Common myeloid progenitor, CD34-positive (primary cell): ENCODE data around the gene ANKUB1.

Experiments
- CTCF ChIA-PET: fragments of 350-600 bp; sonication (Branson Sonifier 250); formaldehyde crosslinking; loops from one replicate; lab custom pipeline; 2021; ENCODE audit warnings: antibody characterized with exemption; lab: Charles Lee
- POLR2A ChIA-PET: fragments of 350-600 bp; sonication (Branson Sonifier 250); formaldehyde crosslinking; loops from one replicate; lab custom pipeline; 2021; ENCODE audit warnings: antibody characterized with exemption; lab: Charles Lee
- DNase-seq, 3 donors: peaks; one replicate each; pipeline versions ENCODE4 v3.0.0 to v3.0.0-alpha.2; 2013
- H3K27ac ChIP-seq, 2 experiments: 1 replicate in 1 of 2; 2 replicates in 1 of 2; pipeline ENCODE4 v1.7.0; 2013; ENCODE audit warnings: inconsistent platforms in 2 of 2, low read length in 2 of 2, mild to moderate bottlenecking in 2 of 2, low read depth in 1 of 2, moderate library complexity in 1 of 2; ENCODE audit not compliant: severe bottlenecking in 2 of 2, insufficient read depth in 1 of 2, poor library complexity in 1 of 2
- H3K27me3 ChIP-seq, 5 experiments: replicated peaks in 2 of 5; 1 replicate in 3 of 5; 2 replicates in 2 of 5; pipeline versions ENCODE4 v1.6.1 to v1.7.0; 2013; ENCODE audit warnings: low read length in 4 of 5, mild to moderate bottlenecking in 2 of 5, moderate library complexity in 2 of 5, inconsistent platforms in 1 of 5; ENCODE audit not compliant: insufficient read depth in 5 of 5, control insufficient read depth in 4 of 5
- H3K36me3 ChIP-seq, 4 experiments: 1 replicate in 2 of 4; 2 replicates in 2 of 4; pipeline versions ENCODE4 v1.6.1 to v1.7.0; 2013; ENCODE audit warnings: low read length in 3 of 4, control low read depth in 1 of 4, mild to moderate bottlenecking in 1 of 4; ENCODE audit not compliant: control insufficient read depth in 4 of 4, insufficient read depth in 4 of 4
- H3K4me1 ChIP-seq, 4 experiments: 1 replicate in 3 of 4; 2 replicates in 1 of 4; pipeline versions ENCODE4 v1.6.1 to v1.7.1; 2013; ENCODE audit warnings: low read length in 3 of 4, mild to moderate bottlenecking in 3 of 4, control low read depth in 1 of 4, inconsistent platforms in 1 of 4, moderate library complexity in 1 of 4; ENCODE audit not compliant: control insufficient read depth in 4 of 4, insufficient read depth in 4 of 4; ENCODE audit errors: control extremely low read depth in 1 of 4
- H3K4me3 ChIP-seq, 7 experiments: 1 replicate in 4 of 7; 2 replicates in 3 of 7; pipeline versions ENCODE4 v1.5.1 to v1.7.0; 2013; ENCODE audit warnings: mild to moderate bottlenecking in 7 of 7, low read length in 6 of 7, moderate library complexity in 6 of 7, inconsistent platforms in 2 of 7, low read depth in 2 of 7, control low read depth in 1 of 7; ENCODE audit not compliant: insufficient read depth in 4 of 7, control insufficient read depth in 1 of 7; ENCODE audit errors: extremely low read depth in 1 of 7
- H3K9me3 ChIP-seq, 5 experiments: 1 replicate in 4 of 5; 2 replicates in 1 of 5; pipeline versions ENCODE4 v1.6.1 to v1.7.1; 2013; ENCODE audit warnings: low read length in 4 of 5, mild to moderate bottlenecking in 2 of 5, inconsistent platforms in 1 of 5, low read depth in 1 of 5, moderate library complexity in 1 of 5; ENCODE audit not compliant: control insufficient read depth in 4 of 5, insufficient read depth in 2 of 5; ENCODE audit errors: control extremely low read depth in 1 of 5
- WGBS: methylation state at CpG from one replicate; pipeline ENCODE4 v1.1.5; 2013; ENCODE audit not compliant: insufficient coverage; 5-methylcytosine and 5-hydroxymethylcytosine counted together

Gene ANKUB1

GRCh38 chr3:149777414-149778214 is 14.7 kb downstream of the ANKUB1 start:
- no peak overlapping the region for H3K27ac ChIP-seq
- WGBS = 95% methylated on average over 2 of the region's 2 CpGs
- peaks cover 10 to 23% (median 14%) of the 10 kb centered on the region in 4 experiments for H3K4me1 ChIP-seq
- H3K4me3 ChIP-seq = no peak overlapping the region
- H3K27me3 ChIP-seq = no peaks in the 10 kb centered on the region
- no peaks in the 10 kb centered on the region for H3K9me3 ChIP-seq
- no peak for DNase-seq
- ChIA-PET CTCF (interaction anchor here (0.6 to 4.4 kb wide), 6 partner anchors 9 to 33 kb away, joined by 3 to 22 read pairs (median 7); no protein-coding TSS in a partner anchor), POLR2A (interaction anchor here (0.8 kb wide), 1 partner anchor 11 kb away, joined by 3 read pairs; no protein-coding TSS in a partner anchor)
- no peaks in the 10 kb centered on the region for H3K36me3 ChIP-seq

DNA sequence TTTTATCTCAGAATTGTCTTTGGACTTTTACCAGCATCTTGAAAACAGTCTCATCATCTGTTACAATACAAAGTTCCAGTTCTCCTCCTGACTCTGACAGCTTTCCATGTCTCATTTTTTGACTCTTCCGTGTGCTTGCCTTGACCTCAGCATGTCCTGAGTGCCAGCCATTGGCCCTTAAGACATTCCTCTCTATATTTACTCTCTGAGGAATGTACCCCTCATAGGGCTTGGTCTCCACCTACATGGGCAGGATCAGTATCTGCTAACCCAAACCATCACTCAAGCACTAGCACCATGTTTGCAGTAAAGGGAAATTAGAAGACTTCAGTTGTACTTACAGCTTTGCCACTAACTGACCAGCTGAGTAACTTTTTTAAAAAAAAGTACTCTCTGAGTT is 16.2 kb downstream of the ANKUB1 start:
- Histone ChIP-seq H3K4me1 (peaks cover 3 to 11% (median 7%) of the 10 kb centered on the region in 4 experiments), H3K27ac (no peak overlapping the region), H3K9me3 (no peaks in the 10 kb centered on the region), H3K4me3 (no peak overlapping the region), H3K36me3 (no peaks in the 10 kb centered on the region), H3K27me3 (no peaks in the 10 kb centered on the region)
- POLR2A ChIA-PET = no interaction called here
- CTCF ChIA-PET = interaction anchor here (1.0 to 4.4 kb wide), 7 partner anchors 8 to 263 kb away, joined by 3 to 22 read pairs (median 9); no protein-coding TSS in a partner anchor
- no peak for DNase-seq
- WGBS = 100% methylated on average over 1 of the region's 1 CpG

GRCh38 chr3:149772861-149773260 is 19.5 kb downstream of the ANKUB1 start:
- Histone ChIP-seq H3K9me3 (no peaks in the 10 kb centered on the region), H3K27me3 (no peaks in the 10 kb centered on the region), H3K27ac (no peak overlapping the region), H3K36me3 (no peaks in the 10 kb centered on the region), H3K4me3 (no peak overlapping the region), H3K4me1 (no peaks in the 10 kb centered on the region)
- 90% methylated on average over 2 of the region's 2 CpGs for WGBS
- POLR2A ChIA-PET = interaction anchor here (0.6 kb wide), 1 partner anchor 8 kb away, joined by 10 read pairs; no protein-coding TSS in a partner anchor
- CTCF ChIA-PET = interaction anchor here (1.0 to 12.7 kb wide), 12 partner anchors 10 to 593 kb away, joined by 3 to 125 read pairs (median 6); partner anchors contain the start of gene RNF13
- no peak for DNase-seq

GRCh38 chr3:149771652-149772271 is 20.6 kb downstream of the ANKUB1 start:
- peak; percentile 46 to 59 (median 46) for DNase-seq
- H3K27ac ChIP-seq = no peak overlapping the region
- no peaks in the 10 kb centered on the region for H3K27me3 ChIP-seq
- 63% methylated on average over 7 of the region's 8 CpGs for WGBS
- no peaks in the 10 kb centered on the region for H3K36me3 ChIP-seq
- no peaks in the 10 kb centered on the region for H3K9me3 ChIP-seq
- POLR2A ChIA-PET = no interaction called here
- no peak overlapping the region for H3K4me3 ChIP-seq
- no peaks in the 10 kb centered on the region for H3K4me1 ChIP-seq
- CTCF ChIA-PET = interaction anchor here (0.7 to 12.7 kb wide), 33 partner anchors 8 to 592 kb away, joined by 3 to 125 read pairs (median 4); partner anchors contain the start of genes ANKUB1, COMMD2, RNF13 and WWTR1

- no peak overlapping the region for H3K4me3 ChIP-seq
These were observed 22.1 kb downstream of the ANKUB1 start for GRCh38 chr3:149770246-149770645.

DNA sequence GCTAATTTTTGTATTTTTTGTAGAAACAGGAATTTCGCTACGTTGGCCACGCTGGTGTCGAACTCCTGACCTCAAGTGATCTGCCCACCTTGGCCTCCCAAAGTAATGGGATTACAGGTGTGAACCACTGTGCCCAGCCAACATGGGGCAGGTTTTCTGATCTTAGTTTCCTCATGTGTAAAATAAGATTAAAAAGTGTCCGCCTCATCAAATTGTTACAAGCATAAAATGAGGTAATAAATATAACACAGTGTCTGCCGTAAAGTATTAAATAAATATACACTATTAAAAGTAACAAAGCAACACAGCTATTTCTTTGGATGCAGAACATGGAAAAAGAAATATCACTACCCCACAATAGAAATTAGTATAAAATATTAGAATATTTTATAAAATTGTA is 23.6 kb downstream of the ANKUB1 start:
- ChIA-PET POLR2A (no interaction called here), CTCF (interaction anchor here (1.1 to 12.7 kb wide), 5 partner anchors 8 to 56 kb away, joined by 3 to 125 read pairs (median 12); partner anchors contain the start of gene COMMD2)
- H3K9me3 ChIP-seq = no peaks in the 10 kb centered on the region
- H3K27me3 ChIP-seq = no peaks in the 10 kb centered on the region
- no peaks in the 10 kb centered on the region for H3K36me3 ChIP-seq
- WGBS = 100% methylated on average over 4 of the region's 6 CpGs
- no peaks in the 10 kb centered on the region for H3K4me1 ChIP-seq
- no peak overlapping the region for H3K27ac ChIP-seq
- no peak overlapping the region for H3K4me3 ChIP-seq
- no peak for DNase-seq

More at GRCh38 chr3:149770246-149770645, 22.1 kb downstream of the ANKUB1 start:
- Histone ChIP-seq H3K27me3 (no peaks in the 10 kb centered on the region), H3K9me3 (no peaks in the 10 kb centered on the region), H3K4me1 (no peaks in the 10 kb centered on the region), H3K27ac (no peak overlapping the region), H3K36me3 (no peaks in the 10 kb centered on the region)
- DNase-seq = no peak
- no CpG with 5 or more reads among the region's 2 CpGs for WGBS
- ChIA-PET CTCF (interaction anchor here (0.6 to 12.7 kb wide), 19 partner anchors 9 to 663 kb away, joined by 3 to 125 read pairs (median 6); partner anchors contain the start of genes ANKUB1, COMMD2 and RNF13), POLR2A (interaction anchor here (0.7 kb wide), 1 partner anchor 35 kb away, joined by 3 read pairs; no protein-coding TSS in a partner anchor)
